Natural killer cell treated with Interleukin-12 subunit alpha and Interleukin-12 subunit beta and Interleukin-15 and Interleukin-18, amount 100 ng/mL, for 72 hours (primary cell): ENCODE data around the gene KIAA1549. TPM values are rescaled to one million over a fixed set of nuclear protein-coding genes. Genes with fewer than 3 reads are reported as not detected.

Source experiments
- ATAC-seq, 2 donors: fragments of 150-1000 bp; cut with Tn5 transposase in 1 of 2; sonication (Bioruptor Pico), chemical (Tn5 transposase) in 1 of 2; 2 replicates each; pipeline ENCODE4 v1.10.0; 2021
- DNase-seq: peaks from one replicate; pipeline ENCODE4 v3.0.0; 2022; ENCODE audit warnings: low spot score
- H3K27ac Mint-ChIP-seq, 2 donors: 1 replicate in 1 of 2; 2 replicates in 1 of 2; pipeline ENCODE4 v1.8.0; 2022; ENCODE audit warnings: mixed read lengths in 2 of 2, mild to moderate bottlenecking in 1 of 2, moderate library complexity in 1 of 2
- H3K27me3 Mint-ChIP-seq, 2 donors: 1 replicate in 1 of 2; 2 replicates in 1 of 2; pipeline ENCODE4 v1.8.0; 2022; ENCODE audit warnings: mixed read lengths in 2 of 2
- H3K36me3 Mint-ChIP-seq: one replicate; pipeline ENCODE4 v1.8.0; 2022; ENCODE audit warnings: mixed read lengths
- H3K4me1 Mint-ChIP-seq, 2 donors: 1 replicate in 1 of 2; 2 replicates in 1 of 2; pipeline ENCODE4 v1.8.0; 2022; ENCODE audit warnings: low read depth in 2 of 2, mixed read lengths in 2 of 2, mild to moderate bottlenecking in 1 of 2
- H3K4me3 Mint-ChIP-seq: one replicate; pipeline ENCODE4 v1.8.0; 2022; ENCODE audit warnings: mixed read lengths
- H3K9me3 Mint-ChIP-seq: 2 replicates; pipeline ENCODE4 v1.8.0; 2022; ENCODE audit warnings: mixed read lengths
- total RNA-seq, 2 donors: library from RNA; stranded (reverse); gene quantifications; one replicate each; pipeline ENCODE4 v1.2.3, GENCODE V29; 2022

Gene KIAA1549
- total RNA-seq, 2 donors from 2014 or later = 0.21 to 0.33 TPM

DNA sequence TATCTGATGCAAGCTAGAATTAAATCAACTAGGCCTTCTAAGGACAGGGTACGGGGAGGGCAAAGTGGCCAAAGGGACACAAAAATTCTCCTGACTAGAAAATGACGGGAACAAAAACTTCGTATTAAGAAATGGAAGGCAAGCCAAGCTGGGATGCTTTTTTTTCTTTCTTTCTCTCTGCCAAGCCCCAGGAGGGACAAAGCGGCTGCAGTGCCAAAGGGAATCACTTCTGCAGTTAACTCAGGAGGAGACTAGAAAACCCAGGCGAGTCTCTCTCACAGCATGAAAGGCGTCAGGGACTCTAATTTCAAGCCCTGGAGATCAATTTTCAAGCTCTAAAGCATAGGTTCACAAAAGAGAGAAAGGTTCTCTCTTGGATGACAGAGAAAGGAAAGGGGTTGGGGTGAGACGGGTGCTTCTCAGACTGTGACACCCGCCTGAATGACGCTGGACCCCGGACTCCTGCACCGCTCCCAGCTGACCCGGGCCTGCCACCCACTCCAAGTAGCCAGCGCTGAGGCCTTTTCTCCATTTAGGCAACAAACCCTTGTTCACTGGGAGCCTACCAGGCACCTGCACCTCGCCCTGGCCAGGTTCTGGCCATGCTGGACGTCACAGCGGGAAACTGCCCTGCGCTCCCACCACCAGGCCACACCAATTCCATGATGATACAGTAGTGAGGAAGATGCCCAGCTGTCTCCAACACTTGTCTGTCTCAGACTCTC, 56.5 kb downstream of the KIAA1549 start:
- no peaks in the 10 kb centered on the region for H3K36me3 Mint-ChIP-seq
- ATAC-seq (peak in 1 of 2 donors; percentile 52), DNase-seq (no peak)
- H3K27ac Mint-ChIP-seq = no peak overlapping the region
- H3K27me3 Mint-ChIP-seq = peaks cover 0 to 6% of the 10 kb centered on the region in 2 donors
- H3K9me3 Mint-ChIP-seq = no peaks in the 10 kb centered on the region
- H3K4me3 Mint-ChIP-seq = no peak overlapping the region
- H3K4me1 Mint-ChIP-seq = no peaks in the 10 kb centered on the region

DNA sequence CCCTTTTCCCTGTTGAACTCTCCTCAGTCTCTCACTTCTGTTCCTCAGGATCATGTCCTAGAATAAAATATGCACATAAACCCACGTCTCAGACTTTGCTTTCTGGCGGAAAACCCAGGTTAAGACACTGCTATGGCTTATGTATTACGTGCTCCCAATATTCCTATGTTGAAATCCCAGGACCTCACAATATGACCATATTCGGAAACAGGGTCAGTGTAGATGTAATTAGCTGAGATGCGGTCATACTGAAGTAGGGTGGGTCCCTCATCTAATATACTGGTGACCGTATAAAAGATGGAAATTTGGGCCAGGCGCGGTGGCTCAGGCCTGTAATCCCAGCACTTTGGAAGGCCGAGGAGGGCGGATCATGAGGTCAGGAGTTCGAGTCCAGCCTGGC, 59.9 kb downstream of the KIAA1549 start:
- H3K27ac Mint-ChIP-seq = no peak overlapping the region
- ATAC-seq (no peak), DNase-seq (no peak)
- no peaks in the 10 kb centered on the region for H3K9me3 Mint-ChIP-seq
- H3K36me3 Mint-ChIP-seq = no peaks in the 10 kb centered on the region
- H3K27me3 Mint-ChIP-seq = peaks cover 3 to 12% of the 10 kb centered on the region in 2 donors
- H3K4me1 Mint-ChIP-seq = no peaks in the 10 kb centered on the region
- H3K4me3 Mint-ChIP-seq = no peak overlapping the region

- DNase-seq (no peak), ATAC-seq (no peak)
- Mint-ChIP-seq H3K27ac (no peak overlapping the region), H3K4me3 (no peak overlapping the region), H3K36me3 (no peaks in the 10 kb centered on the region), H3K4me1 (no peaks in the 10 kb centered on the region), H3K27me3 (peaks cover 8 to 22% of the 10 kb centered on the region in 2 donors), H3K9me3 (no peaks in the 10 kb centered on the region)
Measured at GRCh38 chr7:138919911-138920310, 61.3 kb downstream of the KIAA1549 start.

DNA sequence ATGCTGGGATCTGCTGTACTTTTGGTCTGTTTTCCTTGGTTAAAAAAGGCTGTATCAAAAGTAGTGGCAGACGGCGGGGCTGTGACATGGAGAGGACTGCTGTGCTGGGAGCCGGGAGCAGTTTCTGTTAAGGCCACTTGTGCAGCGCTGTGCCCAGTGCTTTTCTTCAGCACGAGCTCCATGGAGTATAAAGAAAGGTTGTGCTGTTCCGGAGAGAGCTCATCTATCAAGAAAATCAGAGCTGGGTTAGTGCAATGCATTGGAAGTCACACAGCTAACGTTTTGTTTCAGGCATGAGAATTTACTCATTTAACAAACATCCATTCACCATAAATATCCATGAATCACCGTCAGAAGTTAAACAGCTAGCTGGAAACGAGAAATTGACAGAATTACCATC, 62.0 kb downstream of the KIAA1549 start:
- no peaks in the 10 kb centered on the region for H3K4me1 Mint-ChIP-seq
- ATAC-seq (no peak), DNase-seq (no peak)
- peaks cover 12 to 29% of the 10 kb centered on the region in 2 donors for H3K27me3 Mint-ChIP-seq
- H3K27ac Mint-ChIP-seq = no peak overlapping the region
- H3K4me3 Mint-ChIP-seq = no peak overlapping the region
- no peaks in the 10 kb centered on the region for H3K36me3 Mint-ChIP-seq
- H3K9me3 Mint-ChIP-seq = no peaks in the 10 kb centered on the region

DNA sequence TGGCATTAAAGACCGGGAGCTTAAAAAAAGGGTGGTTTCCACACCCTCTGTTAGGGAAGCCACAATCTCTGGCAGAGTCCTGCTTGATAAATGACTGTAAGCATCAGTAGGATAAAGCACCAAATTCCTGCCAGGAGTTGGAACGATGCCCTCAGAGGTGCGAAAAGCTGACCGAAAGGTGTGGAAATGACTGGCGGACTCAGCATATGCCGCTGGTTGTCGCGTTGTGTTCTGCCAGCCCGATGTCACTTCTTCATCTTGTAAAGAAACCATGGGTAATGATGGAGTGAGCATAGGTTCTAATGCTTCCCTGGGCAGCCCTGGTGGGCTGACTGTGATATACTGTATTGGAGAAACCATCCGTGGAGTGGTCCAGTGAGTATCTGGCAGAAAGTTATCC, 62.4 kb downstream of the KIAA1549 start:
- no peaks in the 10 kb centered on the region for H3K9me3 Mint-ChIP-seq

GRCh38 chr7:138918176-138918575, 63.0 kb downstream of the KIAA1549 start:
- DNase-seq (no peak), ATAC-seq (no peak)
- Mint-ChIP-seq H3K36me3 (no peaks in the 10 kb centered on the region), H3K9me3 (no peaks in the 10 kb centered on the region), H3K4me3 (no peak overlapping the region), H3K4me1 (no peaks in the 10 kb centered on the region), H3K27me3 (peaks cover 15 to 38% of the 10 kb centered on the region in 2 donors), H3K27ac (no peak overlapping the region)

More for the DNA sequence above, 62.4 kb downstream of the KIAA1549 start:
- no peak for ATAC-seq
- Mint-ChIP-seq H3K27ac (no peak overlapping the region), H3K4me1 (no peaks in the 10 kb centered on the region), H3K4me3 (no peak overlapping the region), H3K36me3 (no peaks in the 10 kb centered on the region), H3K27me3 (peaks cover 12 to 32% of the 10 kb centered on the region in 2 donors)
- DNase-seq = no peak

DNA sequence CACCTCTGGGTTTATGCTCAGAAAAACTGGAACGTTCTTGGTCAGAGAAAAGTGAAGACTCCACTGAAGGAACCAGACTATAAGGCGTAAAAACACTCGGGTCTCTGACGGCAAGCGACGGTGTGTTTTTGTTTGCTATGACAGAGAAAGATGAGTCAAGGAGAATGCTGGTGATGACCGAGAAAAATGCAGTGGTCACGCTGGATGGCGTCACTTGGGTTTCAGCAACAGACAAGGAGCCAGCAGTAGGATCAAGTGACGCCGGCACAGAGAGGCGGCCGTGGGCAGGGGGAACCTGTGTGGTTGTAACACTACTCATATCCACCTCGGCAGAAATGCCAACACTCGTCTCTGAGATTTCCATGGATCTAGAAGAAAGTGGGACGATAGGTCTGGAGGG, 63.4 kb downstream of the KIAA1549 start:
- ATAC-seq (no peak), DNase-seq (no peak)
- Mint-ChIP-seq H3K36me3 (no peaks in the 10 kb centered on the region), H3K27me3 (peaks cover 15 to 40% of the 10 kb centered on the region in 2 donors), H3K4me3 (no peak overlapping the region), H3K4me1 (no peaks in the 10 kb centered on the region), H3K27ac (no peak overlapping the region), H3K9me3 (no peaks in the 10 kb centered on the region)

DNA sequence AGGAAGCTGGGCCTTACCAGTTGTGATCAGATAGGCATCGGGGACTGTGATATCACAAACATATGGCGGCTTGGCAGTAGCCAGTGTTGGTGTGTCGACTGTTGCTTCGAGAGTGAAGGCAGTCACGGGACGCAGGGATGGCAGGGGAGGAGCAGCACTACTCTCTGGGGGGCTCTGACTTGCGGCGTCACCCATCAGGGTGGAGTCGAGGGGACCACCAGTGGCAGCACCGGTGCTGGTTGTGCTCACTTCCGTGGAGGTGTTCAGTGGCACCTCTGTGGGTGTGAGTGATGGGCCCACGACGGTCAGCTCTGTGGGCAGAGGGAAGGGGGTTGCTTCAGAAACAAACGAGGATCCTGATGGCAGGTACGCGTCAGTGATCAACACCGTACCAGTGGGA, 64.5 kb downstream of the KIAA1549 start:
- no peak overlapping the region for H3K27ac Mint-ChIP-seq
- no peak for ATAC-seq
- no peak for DNase-seq
- no peaks in the 10 kb centered on the region for H3K9me3 Mint-ChIP-seq
- no peaks in the 10 kb centered on the region for H3K4me1 Mint-ChIP-seq
- H3K36me3 Mint-ChIP-seq = no peaks in the 10 kb centered on the region
- peaks cover 15 to 47% of the 10 kb centered on the region in 2 donors for H3K27me3 Mint-ChIP-seq
- H3K4me3 Mint-ChIP-seq = no peak overlapping the region

DNA sequence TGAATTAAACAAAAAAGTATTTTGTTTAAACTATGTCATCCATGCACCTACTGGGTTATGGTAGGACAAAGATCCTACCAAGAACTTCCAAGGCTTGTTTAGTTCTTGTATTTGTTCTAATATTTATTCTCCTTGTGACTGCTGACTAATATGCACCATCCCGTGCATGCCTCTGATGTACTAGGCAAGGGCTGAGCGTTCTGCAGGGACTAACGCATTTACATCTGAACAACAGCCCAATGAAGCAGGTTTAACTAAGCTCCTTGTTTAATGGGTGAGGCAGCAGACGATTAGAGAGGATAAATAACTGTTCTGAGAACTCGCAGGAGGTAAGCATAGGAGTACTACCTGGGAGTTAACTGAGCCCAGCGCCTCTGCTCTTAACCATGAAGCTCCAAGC, 64.9 kb downstream of the KIAA1549 start:
- Mint-ChIP-seq H3K27me3 (peaks cover 15 to 48% of the 10 kb centered on the region in 2 donors), H3K4me3 (no peak overlapping the region), H3K4me1 (no peaks in the 10 kb centered on the region), H3K27ac (no peak overlapping the region), H3K9me3 (no peaks in the 10 kb centered on the region), H3K36me3 (no peaks in the 10 kb centered on the region)
- DNase-seq (no peak), ATAC-seq (no peak)

DNA sequence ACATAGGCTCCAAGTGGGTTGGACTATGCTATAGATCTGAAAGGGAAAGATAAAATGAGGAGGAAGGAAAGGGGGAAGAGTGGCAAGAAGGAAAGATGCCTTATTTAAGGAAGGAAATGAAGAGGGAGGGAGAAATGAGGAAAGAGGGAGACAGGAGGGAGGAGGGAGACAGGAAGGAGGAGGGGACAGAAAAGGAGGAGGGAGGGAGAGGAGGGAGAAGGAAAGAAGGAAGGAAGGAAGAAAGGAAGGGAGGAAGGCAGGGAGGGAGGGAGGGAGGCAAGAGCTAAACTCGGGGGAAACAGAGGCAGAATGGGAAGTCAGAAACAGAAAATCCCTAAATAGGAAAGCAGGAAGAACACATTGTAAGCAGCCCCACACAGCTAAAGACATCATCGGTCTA, 67.4 kb downstream of the KIAA1549 start:
- Mint-ChIP-seq H3K27ac (no peak overlapping the region), H3K27me3 (peaks cover 15 to 52% of the 10 kb centered on the region in 2 donors), H3K4me1 (no peaks in the 10 kb centered on the region), H3K36me3 (no peaks in the 10 kb centered on the region), H3K4me3 (no peak overlapping the region), H3K9me3 (no peaks in the 10 kb centered on the region)
- DNase-seq = no peak
- ATAC-seq = no peak

DNA sequence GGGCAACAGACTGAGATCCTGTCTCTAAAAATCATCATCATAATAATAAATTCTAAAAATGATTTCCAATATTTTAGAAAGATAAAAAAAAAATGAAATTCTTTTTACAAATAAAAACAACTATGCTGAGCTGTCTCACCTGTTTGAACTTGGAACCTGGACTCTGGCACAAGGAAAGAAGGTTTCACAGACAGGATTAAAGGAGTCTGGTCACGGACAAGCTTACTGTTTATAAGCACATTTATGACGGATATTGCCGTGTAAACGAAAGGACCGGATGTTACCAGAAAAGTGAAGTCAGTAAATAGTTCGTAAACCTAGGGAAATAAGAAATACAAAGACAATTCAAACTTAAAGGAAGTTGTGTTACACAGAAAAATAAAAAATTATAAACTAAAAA, 70.2 kb downstream of the KIAA1549 start:
- Mint-ChIP-seq H3K27ac (no peak overlapping the region), H3K4me3 (no peak overlapping the region), H3K36me3 (no peaks in the 10 kb centered on the region), H3K27me3 (peaks cover 21 to 63% of the 10 kb centered on the region in 2 donors), H3K4me1 (no peaks in the 10 kb centered on the region), H3K9me3 (no peaks in the 10 kb centered on the region)
- no peak for DNase-seq
- ATAC-seq = no peak

GRCh38 chr7:138907850-138908249, 73.3 kb downstream of the KIAA1549 start:
- Mint-ChIP-seq H3K36me3 (no peaks in the 10 kb centered on the region), H3K27ac (no peak overlapping the region), H3K4me3 (no peak overlapping the region), H3K27me3 (peaks cover 16 to 46% of the 10 kb centered on the region in 2 donors), H3K4me1 (no peaks in the 10 kb centered on the region), H3K9me3 (no peaks in the 10 kb centered on the region)
- DNase-seq (no peak), ATAC-seq (no peak)

- Mint-ChIP-seq H3K27me3 (peaks cover 21 to 51% of the 10 kb centered on the region in 2 donors), H3K9me3 (no peaks in the 10 kb centered on the region), H3K27ac (no peak overlapping the region), H3K4me1 (no peaks in the 10 kb centered on the region), H3K36me3 (no peaks in the 10 kb centered on the region), H3K4me3 (no peak overlapping the region)
- ATAC-seq (no peak), DNase-seq (no peak)
Measured at GRCh38 chr7:138907201-138907847, 73.9 kb downstream of the KIAA1549 start.

GRCh38 chr7:138903859-138904435, 77.2 kb downstream of the KIAA1549 start:
- Mint-ChIP-seq H3K9me3 (no peaks in the 10 kb centered on the region), H3K27ac (no peak overlapping the region)

More at GRCh38 chr7:138903859-138904435, 77.2 kb downstream of the KIAA1549 start:
- ATAC-seq (no peak), DNase-seq (no peak)
- H3K36me3 Mint-ChIP-seq = no peaks in the 10 kb centered on the region
- H3K27me3 Mint-ChIP-seq = peaks cover 40 to 68% of the 10 kb centered on the region in 2 donors
- H3K4me3 Mint-ChIP-seq = no peak overlapping the region
- H3K4me1 Mint-ChIP-seq = no peaks in the 10 kb centered on the region
